WTC11 (cell line): Measurements from ENCODE around the gene HMGN4. TPM values are rescaled to one million over a fixed set of nuclear protein-coding genes. Genes with fewer than 3 reads are reported as not detected.

Experiments used
- ATAC-seq: fragments of 200-7000 bp; cut with Tn5 transposase; 2 replicates; pipeline ENCODE4 v1.10.0; 2021; ENCODE audit warnings: mild to moderate bottlenecking, moderate library complexity
- CTCF ChIA-PET: fragments of 300-600 bp; sonication (Branson Sonifier 250); formaldehyde crosslinking; loops from one replicate; lab custom pipeline; 2021; ENCODE audit warnings: antibody characterized with exemption; lab: Charles Lee
- POLR2A ChIA-PET: fragments of 350-600 bp; sonication (Branson Sonifier 250); formaldehyde crosslinking; loops from one replicate; lab custom pipeline; 2021; ENCODE audit warnings: antibody characterized with exemption; lab: Charles Lee
- DNase-seq: peaks from one replicate; pipeline ENCODE4 v3.0.0; 2021; ENCODE audit warnings: low spot score
- H3K27ac Mint-ChIP-seq: 2 replicates; pipeline ENCODE4 v1.8.0; 2021; ENCODE audit warnings: mixed read lengths
- H3K27me3 Mint-ChIP-seq: 2 replicates; pipeline ENCODE4 v1.8.0; 2021; ENCODE audit warnings: low read depth, mild to moderate bottlenecking, moderate library complexity, mixed read lengths
- H3K36me3 Mint-ChIP-seq: 2 replicates; pipeline ENCODE4 v1.8.0; 2021; ENCODE audit warnings: mixed read lengths
- H3K4me1 Mint-ChIP-seq: 2 replicates; pipeline ENCODE4 v1.8.0; 2022; ENCODE audit warnings: mixed read lengths
- H3K4me3 Mint-ChIP-seq: 2 replicates; pipeline ENCODE4 v1.8.0; 2021; ENCODE audit warnings: mild to moderate bottlenecking, moderate library complexity, mixed read lengths
- H3K9me3 Mint-ChIP-seq: 2 replicates; pipeline ENCODE4 v1.8.0; 2021; ENCODE audit warnings: mixed read lengths
- CREM ChIP-seq: sonication (generic); formaldehyde crosslinking; IDR thresholded peaks from 2 replicates; pipeline ENCODE4 v1.8.1; 2022; ENCODE audit warnings: mild to moderate bottlenecking, missing genetic modification reagents, moderate library complexity
- ELF4 ChIP-seq: sonication (generic); formaldehyde crosslinking; IDR thresholded peaks from 2 replicates; pipeline ENCODE4 v1.8.1; 2022; ENCODE audit warnings: low read depth, mild to moderate bottlenecking, moderate library complexity, missing genetic modification reagents
- EMX1 ChIP-seq: fragments of 250-450 bp; sonication (Bioruptor Pico); IDR thresholded peaks from 2 replicates; pipeline ENCODE4 v1.8.0; 2021; ENCODE audit warnings: mild to moderate bottlenecking
- ETV6 ChIP-seq: sonication (generic); formaldehyde crosslinking; IDR thresholded peaks from 2 replicates; pipeline ENCODE4 v1.8.1; 2022; ENCODE audit warnings: mild to moderate bottlenecking, missing genetic modification reagents
- FOXJ3 ChIP-seq: sonication (generic); formaldehyde crosslinking; IDR thresholded peaks from 2 replicates; pipeline ENCODE4 v1.9.0; 2021; ENCODE audit warnings: missing genetic modification reagents, mild to moderate bottlenecking, borderline replicate concordance
- GRHL2 ChIP-seq: fragments of 250-450 bp; sonication (Bioruptor Pico); IDR thresholded peaks from 2 replicates; pipeline ENCODE4 v1.8.0; 2022; ENCODE audit warnings: mild to moderate bottlenecking, moderate library complexity; ENCODE audit not compliant: insufficient replicate concordance, severe bottlenecking
- KAT7 ChIP-seq: sonication (generic); formaldehyde crosslinking; IDR thresholded peaks from 2 replicates; pipeline ENCODE4 v1.8.1; 2023; ENCODE audit warnings: missing genetic modification reagents, mild to moderate bottlenecking, borderline replicate concordance
- SMAD3 ChIP-seq: sonication (generic); formaldehyde crosslinking; IDR thresholded peaks from 2 replicates; pipeline ENCODE4 v1.8.0; 2022; ENCODE audit warnings: missing genetic modification reagents, mild to moderate bottlenecking, borderline replicate concordance
- SMAD4 ChIP-seq: sonication (generic); formaldehyde crosslinking; IDR thresholded peaks from 2 replicates; pipeline ENCODE4 v1.8.0; 2022; ENCODE audit warnings: mild to moderate bottlenecking, missing genetic modification reagents
- SP1 ChIP-seq: sonication (generic); formaldehyde crosslinking; conservative IDR thresholded peaks from 2 replicates; pipeline ENCODE4 v1.8.1; 2022; ENCODE audit warnings: missing genetic modification reagents
- TEAD4 ChIP-seq: sonication (generic); formaldehyde crosslinking; IDR thresholded peaks from 2 replicates; pipeline ENCODE4 v1.8.0; 2022; ENCODE audit warnings: mild to moderate bottlenecking, missing genetic modification reagents
- TP53 ChIP-seq: sonication (generic); formaldehyde crosslinking; IDR thresholded peaks from 2 replicates; pipeline ENCODE4 v1.8.1; 2023; ENCODE audit warnings: mild to moderate bottlenecking, missing genetic modification reagents
- ZNF219 ChIP-seq: sonication (generic); formaldehyde crosslinking; IDR thresholded peaks from 2 replicates; pipeline ENCODE4 v1.8.0; 2023; ENCODE audit warnings: missing genetic modification reagents, mild to moderate bottlenecking, borderline replicate concordance
- ZNF416 ChIP-seq: fragments of 250-450 bp; sonication (Bioruptor Pico); IDR thresholded peaks from 2 replicates; pipeline ENCODE4 v1.9.0; 2021; ENCODE audit warnings: mild to moderate bottlenecking, inconsistent platforms
- total RNA-seq: library from RNA; stranded (reverse); gene quantifications from 3 replicates; pipeline ENCODE4 v1.2.3, GENCODE V29; 2021
- TF ChIP-seq, protein P1 (sequence below): fragments of 250-450 bp; sonication (Bioruptor Pico); IDR thresholded peaks from 2 replicates; pipeline ENCODE4 v1.9.0; 2021; ENCODE audit warnings: moderate library complexity, mild to moderate bottlenecking, inconsistent platforms, borderline replicate concordance
- TF ChIP-seq, protein P2 (sequence below): sonication (generic); formaldehyde crosslinking; IDR thresholded peaks from 2 replicates; pipeline ENCODE4 v1.8.0; 2022; ENCODE audit warnings: mild to moderate bottlenecking, missing genetic modification reagents
- TF ChIP-seq, protein P3 (sequence below): fragments of 250-450 bp; sonication (Bioruptor Pico); conservative IDR thresholded peaks from 2 replicates; pipeline ENCODE4 v1.9.0; 2021; ENCODE audit warnings: mild to moderate bottlenecking
- TF ChIP-seq, protein P4 (sequence below): sonication (generic); formaldehyde crosslinking; IDR thresholded peaks from 2 replicates; pipeline ENCODE4 v1.8.1; 2023; ENCODE audit warnings: mild to moderate bottlenecking, missing genetic modification reagents
- TF ChIP-seq, protein P5 (sequence below): sonication (generic); formaldehyde crosslinking; IDR thresholded peaks from 2 replicates; pipeline ENCODE4 v1.8.0; 2023; ENCODE audit warnings: missing genetic modification reagents, mild to moderate bottlenecking, borderline replicate concordance

HMGN4 gene
- total RNA-seq, 1 experiment from 2014 or later, result 57.1 TPM

DNA sequence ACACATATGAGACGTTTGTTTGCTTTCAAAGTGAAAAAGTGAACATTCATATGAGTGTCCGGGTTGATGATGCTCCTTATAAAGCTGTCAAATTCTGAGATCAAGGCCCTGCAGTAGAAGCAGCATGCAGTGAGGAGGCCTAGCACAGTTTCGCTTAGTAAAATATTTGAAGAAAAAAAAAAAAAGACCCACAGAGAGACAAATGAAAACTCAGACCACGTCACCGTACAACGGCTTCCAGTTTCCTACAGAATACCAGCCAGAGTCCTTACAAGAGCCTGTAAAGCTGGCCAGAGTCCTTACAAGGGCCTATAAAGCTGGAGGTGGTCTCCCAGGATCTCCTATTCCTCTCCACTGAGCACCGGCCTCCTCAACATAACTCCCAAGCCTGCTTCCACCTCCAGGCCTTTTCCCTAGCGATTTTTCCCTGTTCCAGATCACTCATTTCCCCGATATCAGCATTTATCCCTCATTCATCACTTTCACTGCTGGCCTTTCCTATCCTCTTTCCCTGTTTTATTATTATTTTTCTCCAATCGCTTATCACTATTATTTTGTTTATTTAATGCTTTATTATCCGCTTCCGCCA is 1.5 kb upstream of the HMGN4 start:
- Mint-ChIP-seq H3K36me3 (peaks cover 7% of the 10 kb centered on the region; the same call in 1 of the 2 replicates), H3K4me1 (peaks cover 42% of the 10 kb centered on the region), H3K4me3 (peak overlapping the region; percentile 96), H3K27ac (peak overlapping the region; percentile 73), H3K9me3 (no peaks in the 10 kb centered on the region), H3K27me3 (no peaks in the 10 kb centered on the region)
- POLR2A ChIA-PET, result interaction anchor here (0.9 to 2.0 kb wide), 3 partner anchors 15 to 62 kb away, joined by 3 to 6 read pairs (median 5); partner anchors contain the start of gene BTN1A1
- CTCF ChIA-PET, result interaction anchor here (0.7 to 3.8 kb wide), 9 partner anchors 15 to 304 kb away, joined by 3 to 19 read pairs (median 8); no protein-coding TSS in a partner anchor
- TF ChIP-seq, protein P1, sequence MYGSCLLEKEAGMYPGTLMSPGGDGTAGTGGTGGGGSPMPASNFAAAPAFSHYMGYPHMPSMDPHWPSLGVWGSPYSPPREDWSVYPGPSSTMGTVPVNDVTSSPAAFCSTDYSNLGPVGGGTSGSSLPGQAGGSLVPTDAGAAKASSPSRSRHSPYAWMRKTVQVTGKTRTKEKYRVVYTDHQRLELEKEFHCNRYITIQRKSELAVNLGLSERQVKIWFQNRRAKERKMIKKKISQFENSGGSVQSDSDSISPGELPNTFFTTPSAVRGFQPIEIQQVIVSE (CRISPR knock-in tag), result no peak
- TF ChIP-seq, protein P2, sequence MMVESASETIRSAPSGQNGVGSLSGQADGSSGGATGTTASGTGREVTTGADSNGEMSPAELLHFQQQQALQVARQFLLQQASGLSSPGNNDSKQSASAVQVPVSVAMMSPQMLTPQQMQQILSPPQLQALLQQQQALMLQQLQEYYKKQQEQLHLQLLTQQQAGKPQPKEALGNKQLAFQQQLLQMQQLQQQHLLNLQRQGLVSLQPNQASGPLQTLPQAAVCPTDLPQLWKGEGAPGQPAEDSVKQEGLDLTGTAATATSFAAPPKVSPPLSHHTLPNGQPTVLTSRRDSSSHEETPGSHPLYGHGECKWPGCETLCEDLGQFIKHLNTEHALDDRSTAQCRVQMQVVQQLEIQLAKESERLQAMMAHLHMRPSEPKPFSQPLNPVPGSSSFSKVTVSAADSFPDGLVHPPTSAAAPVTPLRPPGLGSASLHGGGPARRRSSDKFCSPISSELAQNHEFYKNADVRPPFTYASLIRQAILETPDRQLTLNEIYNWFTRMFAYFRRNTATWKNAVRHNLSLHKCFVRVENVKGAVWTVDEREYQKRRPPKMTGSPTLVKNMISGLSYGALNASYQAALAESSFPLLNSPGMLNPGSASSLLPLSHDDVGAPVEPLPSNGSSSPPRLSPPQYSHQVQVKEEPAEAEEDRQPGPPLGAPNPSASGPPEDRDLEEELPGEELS (CRISPR knock-in tag), result no peak
- TF ChIP-seq SMAD3 (CRISPR knock-in tag), result no peak
- TF ChIP-seq ZNF416 (CRISPR knock-in tag), result no peak
- no peak for TF ChIP-seq FOXJ3 (CRISPR knock-in tag)
- no peak for TF ChIP-seq KAT7 (CRISPR knock-in tag)
- TF ChIP-seq, protein P3, sequence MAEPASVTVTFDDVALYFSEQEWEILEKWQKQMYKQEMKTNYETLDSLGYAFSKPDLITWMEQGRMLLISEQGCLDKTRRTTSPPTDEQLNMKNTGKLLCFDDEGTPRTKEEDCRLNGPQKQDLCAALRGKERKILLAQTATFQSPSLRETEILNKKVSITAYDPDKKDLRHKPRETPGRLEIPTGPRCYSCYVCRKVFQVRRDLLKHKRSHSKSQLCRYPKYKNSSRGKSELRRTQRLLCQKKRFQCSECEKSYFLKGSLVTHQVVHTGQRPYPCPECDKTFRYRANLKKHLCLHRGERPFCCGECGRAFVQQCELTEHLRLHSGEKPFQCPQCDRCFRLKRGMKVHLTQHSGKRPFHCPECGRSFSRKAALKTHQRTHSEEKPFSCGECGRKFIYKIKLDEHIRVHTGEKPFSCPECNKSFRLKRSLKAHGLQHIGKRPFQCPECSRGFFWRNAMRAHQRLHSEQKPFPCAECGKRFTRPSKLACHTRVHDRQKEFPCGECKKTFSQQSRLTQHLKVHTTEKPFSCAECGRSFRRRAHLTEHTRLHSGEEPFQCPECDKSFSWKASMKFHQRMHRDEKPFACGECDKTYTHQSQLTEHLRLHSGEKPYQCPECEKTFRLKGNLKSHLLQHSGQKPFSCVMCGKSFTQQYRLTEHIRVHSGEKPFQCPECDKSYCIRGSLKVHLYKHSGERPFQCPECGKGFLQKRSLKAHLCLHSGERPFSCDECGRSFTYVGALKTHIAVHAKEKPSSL (CRISPR knock-in tag), result no peak
- TF ChIP-seq, protein P4, sequence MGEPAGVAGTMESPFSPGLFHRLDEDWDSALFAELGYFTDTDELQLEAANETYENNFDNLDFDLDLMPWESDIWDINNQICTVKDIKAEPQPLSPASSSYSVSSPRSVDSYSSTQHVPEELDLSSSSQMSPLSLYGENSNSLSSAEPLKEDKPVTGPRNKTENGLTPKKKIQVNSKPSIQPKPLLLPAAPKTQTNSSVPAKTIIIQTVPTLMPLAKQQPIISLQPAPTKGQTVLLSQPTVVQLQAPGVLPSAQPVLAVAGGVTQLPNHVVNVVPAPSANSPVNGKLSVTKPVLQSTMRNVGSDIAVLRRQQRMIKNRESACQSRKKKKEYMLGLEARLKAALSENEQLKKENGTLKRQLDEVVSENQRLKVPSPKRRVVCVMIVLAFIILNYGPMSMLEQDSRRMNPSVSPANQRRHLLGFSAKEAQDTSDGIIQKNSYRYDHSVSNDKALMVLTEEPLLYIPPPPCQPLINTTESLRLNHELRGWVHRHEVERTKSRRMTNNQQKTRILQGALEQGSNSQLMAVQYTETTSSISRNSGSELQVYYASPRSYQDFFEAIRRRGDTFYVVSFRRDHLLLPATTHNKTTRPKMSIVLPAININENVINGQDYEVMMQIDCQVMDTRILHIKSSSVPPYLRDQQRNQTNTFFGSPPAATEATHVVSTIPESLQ (CRISPR knock-in tag), result no peak
- no peak for TF ChIP-seq CREM (CRISPR knock-in tag)
- no peak for TF ChIP-seq ELF4
- no peak for TF ChIP-seq SMAD4 (CRISPR knock-in tag)
- TF ChIP-seq EMX1 (CRISPR knock-in tag), result no peak
- no peak for TF ChIP-seq ZNF219 (CRISPR knock-in tag)
- TF ChIP-seq, protein P5, sequence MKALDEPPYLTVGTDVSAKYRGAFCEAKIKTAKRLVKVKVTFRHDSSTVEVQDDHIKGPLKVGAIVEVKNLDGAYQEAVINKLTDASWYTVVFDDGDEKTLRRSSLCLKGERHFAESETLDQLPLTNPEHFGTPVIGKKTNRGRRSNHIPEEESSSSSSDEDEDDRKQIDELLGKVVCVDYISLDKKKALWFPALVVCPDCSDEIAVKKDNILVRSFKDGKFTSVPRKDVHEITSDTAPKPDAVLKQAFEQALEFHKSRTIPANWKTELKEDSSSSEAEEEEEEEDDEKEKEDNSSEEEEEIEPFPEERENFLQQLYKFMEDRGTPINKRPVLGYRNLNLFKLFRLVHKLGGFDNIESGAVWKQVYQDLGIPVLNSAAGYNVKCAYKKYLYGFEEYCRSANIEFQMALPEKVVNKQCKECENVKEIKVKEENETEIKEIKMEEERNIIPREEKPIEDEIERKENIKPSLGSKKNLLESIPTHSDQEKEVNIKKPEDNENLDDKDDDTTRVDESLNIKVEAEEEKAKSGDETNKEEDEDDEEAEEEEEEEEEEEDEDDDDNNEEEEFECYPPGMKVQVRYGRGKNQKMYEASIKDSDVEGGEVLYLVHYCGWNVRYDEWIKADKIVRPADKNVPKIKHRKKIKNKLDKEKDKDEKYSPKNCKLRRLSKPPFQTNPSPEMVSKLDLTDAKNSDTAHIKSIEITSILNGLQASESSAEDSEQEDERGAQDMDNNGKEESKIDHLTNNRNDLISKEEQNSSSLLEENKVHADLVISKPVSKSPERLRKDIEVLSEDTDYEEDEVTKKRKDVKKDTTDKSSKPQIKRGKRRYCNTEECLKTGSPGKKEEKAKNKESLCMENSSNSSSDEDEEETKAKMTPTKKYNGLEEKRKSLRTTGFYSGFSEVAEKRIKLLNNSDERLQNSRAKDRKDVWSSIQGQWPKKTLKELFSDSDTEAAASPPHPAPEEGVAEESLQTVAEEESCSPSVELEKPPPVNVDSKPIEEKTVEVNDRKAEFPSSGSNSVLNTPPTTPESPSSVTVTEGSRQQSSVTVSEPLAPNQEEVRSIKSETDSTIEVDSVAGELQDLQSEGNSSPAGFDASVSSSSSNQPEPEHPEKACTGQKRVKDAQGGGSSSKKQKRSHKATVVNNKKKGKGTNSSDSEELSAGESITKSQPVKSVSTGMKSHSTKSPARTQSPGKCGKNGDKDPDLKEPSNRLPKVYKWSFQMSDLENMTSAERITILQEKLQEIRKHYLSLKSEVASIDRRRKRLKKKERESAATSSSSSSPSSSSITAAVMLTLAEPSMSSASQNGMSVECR (CRISPR knock-in tag), result no peak
- no peak for TF ChIP-seq SP1 (CRISPR knock-in tag)
- TF ChIP-seq TEAD4 (CRISPR knock-in tag), result no peak
- TF ChIP-seq TP53 (CRISPR knock-in tag), result no peak
- TF ChIP-seq ETV6 (CRISPR knock-in tag), result no peak
- TF ChIP-seq GRHL2, result no peak
- ATAC-seq (peak; percentile 18), DNase-seq (no peak)
